Measurements from ENCODE around the gene MAML3.

MAML3 gene

DNA sequence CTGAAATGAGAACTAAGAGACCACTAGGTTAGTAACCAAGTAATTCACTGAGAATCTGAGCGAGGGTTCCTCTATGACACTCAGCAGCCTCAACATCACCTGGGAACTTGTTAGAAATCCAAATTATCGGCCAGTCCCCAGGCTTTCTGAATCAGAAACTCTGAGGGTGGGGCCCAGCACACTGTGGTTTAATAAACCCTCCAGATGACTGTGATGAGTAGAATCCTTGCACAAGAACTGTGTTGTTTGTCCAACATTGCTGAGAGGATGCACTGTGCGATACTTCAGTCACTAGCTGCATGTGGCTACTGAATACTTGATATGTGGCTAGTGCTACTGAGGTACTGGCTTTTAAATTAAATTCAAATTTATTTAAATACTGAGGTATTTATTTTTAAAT, 243.9 kb downstream of the MAML3 start:
- TF ChIP-seq, protein P1, sequence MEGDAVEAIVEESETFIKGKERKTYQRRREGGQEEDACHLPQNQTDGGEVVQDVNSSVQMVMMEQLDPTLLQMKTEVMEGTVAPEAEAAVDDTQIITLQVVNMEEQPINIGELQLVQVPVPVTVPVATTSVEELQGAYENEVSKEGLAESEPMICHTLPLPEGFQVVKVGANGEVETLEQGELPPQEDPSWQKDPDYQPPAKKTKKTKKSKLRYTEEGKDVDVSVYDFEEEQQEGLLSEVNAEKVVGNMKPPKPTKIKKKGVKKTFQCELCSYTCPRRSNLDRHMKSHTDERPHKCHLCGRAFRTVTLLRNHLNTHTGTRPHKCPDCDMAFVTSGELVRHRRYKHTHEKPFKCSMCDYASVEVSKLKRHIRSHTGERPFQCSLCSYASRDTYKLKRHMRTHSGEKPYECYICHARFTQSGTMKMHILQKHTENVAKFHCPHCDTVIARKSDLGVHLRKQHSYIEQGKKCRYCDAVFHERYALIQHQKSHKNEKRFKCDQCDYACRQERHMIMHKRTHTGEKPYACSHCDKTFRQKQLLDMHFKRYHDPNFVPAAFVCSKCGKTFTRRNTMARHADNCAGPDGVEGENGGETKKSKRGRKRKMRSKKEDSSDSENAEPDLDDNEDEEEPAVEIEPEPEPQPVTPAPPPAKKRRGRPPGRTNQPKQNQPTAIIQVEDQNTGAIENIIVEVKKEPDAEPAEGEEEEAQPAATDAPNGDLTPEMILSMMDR (IDR thresholded peaks at IDR 0.05; ENCODE audit: insufficient read depth, missing control alignments), result no peak
- DNase-seq (ENCODE audit: insufficient read length, low spot score), result no peak
- FAIRE-seq, result no peak

DNA sequence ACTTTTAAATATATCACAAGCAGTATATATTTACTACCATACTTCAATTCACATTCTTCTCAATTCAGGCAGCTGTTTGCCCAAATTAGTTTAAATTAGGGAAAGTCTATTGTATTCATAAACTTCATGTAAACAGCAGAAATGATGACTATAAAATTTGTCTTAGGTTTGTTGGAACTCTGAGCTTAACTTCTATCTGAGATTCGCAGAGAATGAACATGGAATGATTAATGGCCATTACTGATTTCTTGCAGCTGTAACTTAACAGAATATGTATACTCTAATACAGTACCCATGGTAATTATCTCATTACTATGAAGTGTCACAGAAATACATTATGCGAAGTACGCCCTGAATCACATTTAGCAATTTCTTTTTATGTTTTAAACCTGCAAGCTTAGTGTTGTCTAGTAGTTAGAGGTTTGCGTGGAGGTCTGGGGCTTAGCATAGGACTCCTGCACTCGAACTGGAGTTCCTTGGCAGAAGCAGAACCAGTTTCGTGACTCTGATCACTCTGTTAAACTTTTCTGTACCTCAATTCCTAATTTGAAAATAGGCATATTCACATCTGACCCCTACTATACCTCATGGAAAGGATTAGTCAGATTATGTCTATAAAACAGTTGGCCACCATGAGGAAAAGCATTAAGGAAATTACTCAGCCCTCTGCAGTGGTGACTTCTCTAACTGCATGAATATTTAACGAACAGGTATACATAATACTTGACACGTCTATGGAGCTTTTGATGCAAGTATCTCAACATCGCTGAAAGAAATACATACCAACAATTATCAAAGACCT, 245.1 kb downstream of the MAML3 start:
- FAIRE-seq, result peak; percentile 81
- DNase-seq (ENCODE audit: insufficient read length, low spot score), result no peak
- TF ChIP-seq, protein P1 (IDR thresholded peaks at IDR 0.05; ENCODE audit: insufficient read depth, missing control alignments), result no peak

DNA sequence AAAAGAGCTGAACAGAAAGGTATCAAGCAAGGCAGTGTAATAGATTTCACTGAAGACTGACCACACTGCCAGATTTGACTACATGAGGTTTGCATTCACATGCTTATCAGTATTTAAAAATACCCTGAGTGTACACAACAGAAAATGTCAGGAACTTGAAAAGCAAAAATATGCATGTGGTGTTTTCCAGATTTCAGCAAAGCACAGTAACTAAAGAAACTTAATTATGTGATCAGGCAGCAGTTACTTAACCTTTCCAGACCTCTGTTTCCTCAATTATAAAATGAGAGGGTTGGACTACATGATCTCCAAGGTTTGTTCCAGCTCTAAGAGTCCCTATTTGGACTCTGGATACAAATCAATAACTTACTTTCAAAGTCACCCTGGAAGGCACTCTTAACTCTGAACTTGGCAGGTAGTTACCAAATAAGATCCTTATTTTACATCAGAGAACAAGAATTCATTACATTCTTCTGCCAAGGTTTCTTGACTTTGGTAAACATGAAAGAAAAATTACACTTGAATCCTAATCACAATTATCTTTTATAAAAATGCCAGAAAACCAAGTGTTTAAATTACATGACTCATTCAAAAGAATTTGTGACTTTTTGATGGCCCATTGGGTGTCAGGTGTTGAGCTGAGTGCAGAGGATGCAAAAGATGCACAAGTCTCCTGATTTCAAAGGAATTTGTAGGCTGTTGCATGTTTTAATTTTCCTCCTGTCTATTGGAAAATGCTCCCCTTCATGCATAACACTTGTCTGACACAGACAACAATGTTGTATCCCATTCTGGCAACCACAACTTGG, 246.8 kb downstream of the MAML3 start:
- FAIRE-seq (peak; percentile 21), DNase-seq (ENCODE audit: insufficient read length, low spot score) (no peak)
- TF ChIP-seq, protein P1 (IDR thresholded peaks at IDR 0.05; ENCODE audit: insufficient read depth, missing control alignments), result no peak

DNA sequence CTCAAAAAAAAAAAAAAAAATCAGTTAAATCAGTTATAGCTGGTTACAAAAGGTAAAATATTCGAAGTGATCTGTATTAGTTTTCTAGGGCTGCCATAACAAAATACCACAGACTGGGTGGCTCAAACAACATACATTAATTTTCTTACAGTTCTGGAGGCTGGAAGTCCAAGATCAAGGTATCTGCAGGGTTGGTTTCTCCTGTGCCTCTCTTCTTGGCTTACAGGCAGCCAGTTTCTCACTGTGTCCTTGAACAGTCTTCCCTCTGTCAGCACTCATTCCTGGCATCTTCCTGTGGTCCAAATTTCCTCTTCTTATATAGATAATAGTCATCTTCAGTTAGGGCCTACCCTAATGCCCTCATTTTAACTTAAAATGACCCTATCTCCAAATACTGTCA, 248.5 kb downstream of the MAML3 start:
- no peak for DNase-seq (ENCODE audit: insufficient read length, low spot score)
- TF ChIP-seq, protein P1 (IDR thresholded peaks at IDR 0.05; ENCODE audit: insufficient read depth, missing control alignments), result no peak
- no peak for FAIRE-seq

DNA sequence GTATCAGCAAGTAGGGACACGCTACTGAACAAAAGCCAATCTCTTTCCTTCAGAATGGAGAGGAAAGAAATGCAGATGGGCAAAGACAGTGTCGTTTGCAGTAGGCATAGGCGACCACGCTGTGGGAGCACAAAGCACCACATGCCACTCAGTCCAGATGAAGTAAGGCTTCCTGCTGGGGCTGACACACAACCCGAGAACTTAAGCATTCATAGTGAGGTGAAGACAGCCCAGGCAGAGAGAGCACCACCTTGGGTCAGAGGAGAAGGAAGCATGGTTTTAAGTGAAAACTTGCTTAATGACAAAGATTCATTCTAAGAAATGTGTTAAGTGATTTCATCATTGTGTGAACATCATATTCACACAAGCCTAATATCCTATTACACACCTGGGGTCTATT, 249.6 kb downstream of the MAML3 start:
- TF ChIP-seq, protein P1 (IDR thresholded peaks at IDR 0.05; ENCODE audit: insufficient read depth, missing control alignments), result no peak
- FAIRE-seq (peak; percentile 35), DNase-seq (ENCODE audit: insufficient read length, low spot score) (no peak)

DNA sequence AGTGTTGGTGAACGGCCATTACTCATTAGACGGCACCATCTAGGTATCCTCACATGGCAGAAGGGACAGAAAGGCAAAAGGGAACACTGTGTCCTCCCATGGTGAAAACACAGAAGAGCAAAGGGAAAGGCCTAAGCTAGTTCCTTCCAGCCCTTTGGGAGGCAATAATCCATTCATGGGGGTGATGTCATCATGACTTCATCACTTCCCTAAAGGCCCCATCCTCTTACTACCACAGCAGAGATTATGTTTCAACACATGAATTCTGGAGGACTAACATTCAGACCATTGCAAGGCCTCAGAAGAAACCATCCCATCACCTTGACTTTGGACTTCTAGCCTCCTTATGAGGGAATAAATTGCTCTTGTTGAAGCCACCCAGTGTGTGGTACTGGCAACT, 250.1 kb downstream of the MAML3 start:
- DNase-seq (ENCODE audit: insufficient read length, low spot score) (no peak), FAIRE-seq (no peak)
- TF ChIP-seq, protein P1 (IDR thresholded peaks at IDR 0.05; ENCODE audit: insufficient read depth, missing control alignments), result no peak
